NCI-H510A treated with DMSO at 0.1 percent for 48 hours (cell line): Measurements from ENCODE around the gene AKAP4.
A peak's percentile ranks its signal among the peaks of the same experiment; 100 is the strongest.

ENCODE experiments used
- DNase-seq: peaks from one replicate; lab custom pipeline; 2025; lab: John Stamatoyannopoulos, UW

Gene AKAP4, protein sequence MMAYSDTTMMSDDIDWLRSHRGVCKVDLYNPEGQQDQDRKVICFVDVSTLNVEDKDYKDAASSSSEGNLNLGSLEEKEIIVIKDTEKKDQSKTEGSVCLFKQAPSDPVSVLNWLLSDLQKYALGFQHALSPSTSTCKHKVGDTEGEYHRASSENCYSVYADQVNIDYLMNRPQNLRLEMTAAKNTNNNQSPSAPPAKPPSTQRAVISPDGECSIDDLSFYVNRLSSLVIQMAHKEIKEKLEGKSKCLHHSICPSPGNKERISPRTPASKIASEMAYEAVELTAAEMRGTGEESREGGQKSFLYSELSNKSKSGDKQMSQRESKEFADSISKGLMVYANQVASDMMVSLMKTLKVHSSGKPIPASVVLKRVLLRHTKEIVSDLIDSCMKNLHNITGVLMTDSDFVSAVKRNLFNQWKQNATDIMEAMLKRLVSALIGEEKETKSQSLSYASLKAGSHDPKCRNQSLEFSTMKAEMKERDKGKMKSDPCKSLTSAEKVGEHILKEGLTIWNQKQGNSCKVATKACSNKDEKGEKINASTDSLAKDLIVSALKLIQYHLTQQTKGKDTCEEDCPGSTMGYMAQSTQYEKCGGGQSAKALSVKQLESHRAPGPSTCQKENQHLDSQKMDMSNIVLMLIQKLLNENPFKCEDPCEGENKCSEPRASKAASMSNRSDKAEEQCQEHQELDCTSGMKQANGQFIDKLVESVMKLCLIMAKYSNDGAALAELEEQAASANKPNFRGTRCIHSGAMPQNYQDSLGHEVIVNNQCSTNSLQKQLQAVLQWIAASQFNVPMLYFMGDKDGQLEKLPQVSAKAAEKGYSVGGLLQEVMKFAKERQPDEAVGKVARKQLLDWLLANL

DNA sequence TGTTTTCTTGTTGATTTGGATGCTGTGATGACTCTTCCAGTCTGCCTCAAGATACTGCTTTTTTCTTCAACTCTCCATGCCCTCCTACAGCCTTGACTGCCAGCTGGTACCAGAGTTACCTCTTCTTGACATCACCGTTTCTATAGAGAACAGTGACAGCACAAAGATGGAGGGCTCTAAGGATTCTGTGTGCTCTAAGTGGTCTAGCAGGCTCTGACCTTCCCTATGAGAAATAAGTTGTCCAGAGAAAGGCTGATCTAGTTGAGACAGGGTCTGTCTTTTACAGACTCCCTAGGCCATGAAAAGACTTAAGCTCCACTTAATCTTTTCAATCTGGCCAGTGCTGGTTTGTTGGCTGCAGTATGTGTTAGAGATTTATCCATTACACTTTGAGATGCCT is at the start of gene AKAP4:
Gene AKAP4, minus strand, starts transcription at position 101 of the 400 bp plus-strand sequence. CDS start 118 bp downstream, outside the sequence.
- no peak for DNase-seq

DNA sequence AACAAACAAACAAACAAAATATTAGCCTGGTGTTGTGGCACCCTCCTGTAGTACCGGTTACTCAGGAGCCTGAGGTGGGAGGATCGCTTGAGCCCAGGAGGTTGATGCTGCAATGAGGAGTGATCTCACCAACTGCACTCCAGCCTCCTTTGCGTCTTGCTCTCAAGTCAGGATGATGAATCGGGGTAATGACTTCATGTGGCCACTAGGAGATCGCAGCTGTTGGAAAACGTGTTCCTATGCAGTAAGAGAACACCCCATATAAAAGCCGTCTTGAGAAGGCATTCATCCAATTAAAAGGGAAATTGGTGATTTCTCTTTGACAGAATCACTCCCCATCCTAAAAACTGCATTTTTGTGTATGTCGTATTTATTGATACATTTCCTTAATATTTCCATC is 10.7 kb upstream of the AKAP4 start:
- DNase-seq: no peak

DNA sequence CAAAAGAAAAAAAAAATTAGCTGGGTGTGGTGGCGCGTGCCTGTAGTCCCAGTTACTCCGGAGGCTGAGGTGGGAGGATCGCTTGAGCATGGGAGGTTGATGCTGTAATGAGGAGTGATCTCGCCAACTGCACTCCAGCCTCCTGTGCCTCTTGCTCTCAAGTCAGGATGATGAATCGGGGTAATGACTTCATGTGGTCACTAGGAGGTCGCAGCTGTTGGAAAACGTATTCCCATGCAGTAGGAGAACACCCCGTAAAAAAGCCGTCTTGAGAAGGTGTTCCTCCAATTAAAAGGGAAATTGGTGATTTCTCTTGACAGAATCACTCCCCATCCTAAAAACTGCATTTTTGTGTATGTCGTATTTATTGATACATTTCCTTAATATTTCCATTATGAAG is 5.9 kb upstream of the AKAP4 start:
- DNase-seq: no peak

DNA sequence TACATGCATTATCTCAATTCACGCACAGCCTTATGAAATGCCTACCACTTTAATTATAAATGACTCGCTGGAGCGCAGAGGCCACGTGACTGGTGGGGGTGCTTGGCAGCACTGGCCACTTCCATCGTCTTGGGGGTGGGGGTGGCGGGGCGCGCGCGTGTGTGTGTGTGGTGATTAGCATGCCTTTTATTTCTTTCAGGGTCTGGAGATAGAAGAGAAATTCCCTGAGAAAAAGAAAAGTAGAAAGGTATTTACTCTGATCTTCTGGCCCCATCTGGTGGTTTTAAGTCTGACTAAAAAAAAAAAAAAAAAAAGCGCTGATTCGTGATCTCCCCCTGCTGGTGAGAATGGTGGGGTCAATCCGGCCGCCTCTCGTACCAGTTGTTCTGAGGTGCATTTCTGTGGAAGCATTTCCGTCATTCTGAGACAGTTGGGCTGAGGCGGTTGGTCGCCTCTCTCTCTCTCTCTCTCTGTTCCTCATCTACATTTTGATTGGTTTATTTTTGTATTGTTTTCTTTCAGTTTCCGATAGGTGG is 3.6 kb upstream of the AKAP4 start, which contains the start of gene CCNB3:
Gene CCNB3, plus strand, starts transcription at position 402 of the 536 bp plus-strand sequence. CDS start 80,399 bp downstream, outside the sequence.
- DNase-seq: peak; percentile 16

DNA sequence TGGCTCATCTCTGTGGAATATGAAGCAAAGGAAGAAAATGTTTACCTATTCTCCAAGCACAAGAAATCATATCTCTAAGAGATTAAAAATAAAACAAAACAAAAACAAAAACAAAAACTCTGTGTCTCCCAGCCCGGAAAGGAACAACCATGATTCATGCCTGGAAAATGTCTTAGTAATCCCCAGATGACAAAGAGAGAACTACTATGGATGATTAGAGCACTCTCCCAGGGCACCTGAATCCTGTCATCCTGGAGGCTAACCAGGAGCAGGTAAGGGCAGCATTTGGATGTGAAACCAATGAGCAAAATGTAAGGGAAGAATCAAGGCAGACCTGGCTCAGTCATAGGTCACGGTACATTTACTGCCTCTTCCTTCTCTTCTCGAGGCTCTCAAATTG is 1.7 kb upstream of the AKAP4 start:
- DNase-seq: no peak

DNA sequence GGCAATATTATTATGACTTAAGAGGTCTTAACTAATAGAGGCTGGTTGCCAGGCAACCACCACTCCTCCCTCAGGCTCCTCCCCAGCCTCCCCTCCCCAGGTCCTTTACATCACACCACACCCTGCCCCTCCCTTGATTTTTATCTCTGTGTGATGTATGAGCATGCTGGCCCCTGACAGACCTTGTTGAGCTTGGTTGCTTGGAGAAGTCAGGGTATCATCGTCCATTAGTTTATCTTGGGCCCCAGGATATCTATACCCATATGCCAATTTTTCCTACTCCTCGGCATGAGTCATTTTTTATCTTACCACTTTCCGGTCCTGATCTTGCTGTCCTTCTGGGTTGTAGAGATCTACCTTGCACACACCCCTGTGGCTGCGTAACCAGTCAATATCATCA is 2.5 kb downstream of the AKAP4 start:
- no peak for DNase-seq

DNA sequence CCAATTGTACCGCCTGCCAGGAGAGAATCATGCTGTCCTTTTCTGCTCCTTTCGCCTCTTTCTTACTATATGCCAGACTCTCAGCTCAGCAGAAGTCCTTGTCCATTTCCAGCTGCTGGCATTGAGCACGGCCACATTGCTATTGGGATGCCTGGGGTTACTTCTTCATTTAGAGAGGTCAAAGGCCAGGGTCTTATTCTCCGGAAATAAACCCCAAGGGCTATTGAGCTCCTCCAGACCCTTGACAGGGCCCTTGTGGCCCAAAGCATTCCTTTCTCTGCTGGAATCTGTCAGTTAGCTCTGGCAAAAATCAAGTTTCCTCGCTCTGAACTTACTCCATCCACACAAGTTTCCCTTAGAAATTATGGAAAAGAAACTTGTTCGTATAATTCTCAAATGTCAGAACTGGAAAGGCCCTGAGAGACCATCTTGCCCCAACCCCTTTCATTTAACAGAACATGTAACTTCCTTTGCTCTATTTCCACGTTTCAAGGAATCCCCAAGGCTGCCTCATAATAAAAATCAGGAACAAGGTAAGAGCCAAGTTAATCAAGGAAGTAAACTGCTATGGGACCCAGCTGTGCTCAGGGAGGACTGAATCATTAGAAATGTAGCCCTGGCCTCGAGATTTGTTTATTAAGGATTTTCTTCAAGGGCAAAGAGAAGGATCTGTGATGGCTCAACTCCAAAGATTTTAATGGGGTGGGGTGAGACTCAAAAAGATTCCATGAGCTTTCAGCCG is 11.8 kb downstream of the AKAP4 start:
- no peak for DNase-seq

DNA sequence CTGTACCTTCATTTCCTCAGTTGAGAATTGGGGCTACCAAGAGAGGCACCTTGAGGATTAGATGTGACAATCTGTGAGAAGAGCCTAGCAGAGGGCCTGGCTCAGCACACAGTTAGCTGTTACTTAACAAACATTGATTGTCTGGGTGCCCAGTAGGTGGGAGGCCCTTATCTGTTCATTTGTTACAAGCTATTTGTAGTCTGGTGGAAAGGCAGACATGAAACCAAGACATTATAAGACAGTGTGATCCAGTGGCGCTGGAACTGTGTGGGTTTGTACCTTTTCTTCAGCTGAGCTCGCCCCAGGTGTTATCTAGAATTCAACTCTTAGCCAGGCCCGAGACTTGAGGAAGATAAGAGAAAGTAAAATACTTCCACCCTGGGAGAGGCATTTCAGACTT is 16.9 kb downstream of the AKAP4 start:
- no peak for DNase-seq

DNA sequence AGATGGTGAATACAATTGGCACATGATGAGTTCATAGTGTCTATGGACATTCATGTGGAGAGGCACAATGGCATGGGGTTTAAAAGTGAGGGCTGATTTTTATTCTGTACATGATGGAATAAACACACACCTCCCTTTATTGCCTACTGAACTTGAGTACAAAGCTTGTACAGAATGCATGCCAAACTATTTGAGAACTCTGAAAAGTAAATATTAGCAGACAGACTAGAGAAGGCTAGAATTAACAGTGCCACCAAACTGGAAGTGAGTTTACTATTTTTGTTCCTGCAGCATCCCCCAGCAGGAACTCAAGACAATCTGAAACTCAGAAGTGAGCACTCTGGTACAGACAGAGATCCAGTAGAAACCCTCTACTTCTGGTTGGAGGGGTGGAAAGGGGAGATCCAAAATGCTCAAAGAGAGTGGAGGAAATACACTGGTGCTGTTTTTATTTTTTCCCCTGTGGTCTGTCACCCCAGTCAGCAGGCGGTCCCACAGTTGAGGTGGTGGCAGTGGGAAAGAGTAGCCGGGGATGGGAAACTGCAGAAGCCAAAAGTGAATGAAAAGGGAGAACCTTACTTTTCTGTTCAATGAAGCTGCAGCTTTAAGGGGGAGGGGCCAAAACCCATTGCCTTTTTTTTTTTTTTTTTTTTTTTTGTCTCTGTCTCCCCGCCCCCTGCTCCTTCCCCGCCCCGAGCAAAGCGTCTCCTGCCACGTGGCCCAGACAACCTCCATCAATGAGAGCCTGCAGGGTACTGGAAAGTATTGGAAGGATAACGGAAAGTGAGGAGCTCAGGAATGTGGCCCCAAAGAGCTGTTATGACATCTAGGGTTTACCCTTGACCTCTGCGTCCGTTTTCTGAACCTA is 20.5 kb downstream of the AKAP4 start:
- DNase-seq: no peak

DNA sequence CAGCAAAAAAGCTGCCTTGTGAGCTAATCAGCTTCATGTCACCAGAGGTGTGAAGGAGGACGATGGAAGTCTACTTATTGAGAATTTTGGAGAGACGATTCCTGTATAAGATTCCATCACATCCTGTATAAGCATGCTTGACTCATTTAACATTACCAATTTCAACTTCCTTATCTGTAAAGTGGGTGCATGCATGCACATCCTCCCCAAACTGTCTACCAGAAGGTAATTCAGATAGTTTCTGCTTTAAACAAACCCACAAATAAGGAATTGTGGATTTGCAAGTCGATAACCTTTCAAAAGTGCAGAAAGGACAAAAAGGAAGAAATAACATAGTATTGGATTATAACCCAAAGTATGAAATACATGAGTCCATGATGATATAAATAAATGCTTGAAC is 31.1 kb downstream of the AKAP4 start:
- no peak for DNase-seq

DNA sequence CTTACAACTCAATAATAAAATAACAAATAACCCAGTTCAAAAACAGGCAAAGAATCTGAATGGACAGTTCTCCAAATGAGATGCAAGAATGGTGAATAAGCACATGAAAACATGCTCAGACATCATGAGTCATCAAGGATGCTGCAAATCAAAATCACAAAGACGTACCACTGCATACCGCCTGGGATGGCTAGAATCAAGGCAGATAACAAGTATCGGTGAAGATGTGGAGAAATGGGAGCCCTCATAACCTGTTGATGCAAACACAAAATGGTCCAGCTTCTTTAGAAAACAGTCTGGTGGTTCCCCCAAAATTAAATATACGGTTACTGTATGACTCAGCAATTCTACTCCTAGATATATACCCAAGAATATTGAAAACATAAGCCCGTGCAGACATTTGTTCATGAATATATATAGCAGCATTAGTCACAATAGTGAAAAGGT is 32.5 kb downstream of the AKAP4 start:
- no peak for DNase-seq

DNA sequence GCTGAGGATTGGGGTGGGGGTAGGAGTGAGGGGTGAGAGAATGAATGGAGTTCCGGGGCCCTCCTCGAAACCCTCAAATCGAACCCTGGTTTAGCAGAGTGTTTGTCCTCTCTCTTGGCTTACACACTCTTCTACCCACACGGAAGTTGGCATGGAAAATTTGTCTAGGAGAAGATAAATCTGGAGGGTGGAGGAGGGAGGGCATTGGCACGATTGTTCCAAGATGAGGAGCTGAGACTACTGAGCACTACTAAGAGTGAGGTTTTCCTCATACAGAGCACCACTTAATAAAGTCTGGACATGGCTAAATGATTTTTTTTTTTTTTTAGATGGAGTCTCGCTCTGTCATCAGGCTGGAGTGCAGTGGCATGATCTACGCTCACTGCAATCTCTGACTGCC is 33.4 kb downstream of the AKAP4 start:
- no peak for DNase-seq

DNA sequence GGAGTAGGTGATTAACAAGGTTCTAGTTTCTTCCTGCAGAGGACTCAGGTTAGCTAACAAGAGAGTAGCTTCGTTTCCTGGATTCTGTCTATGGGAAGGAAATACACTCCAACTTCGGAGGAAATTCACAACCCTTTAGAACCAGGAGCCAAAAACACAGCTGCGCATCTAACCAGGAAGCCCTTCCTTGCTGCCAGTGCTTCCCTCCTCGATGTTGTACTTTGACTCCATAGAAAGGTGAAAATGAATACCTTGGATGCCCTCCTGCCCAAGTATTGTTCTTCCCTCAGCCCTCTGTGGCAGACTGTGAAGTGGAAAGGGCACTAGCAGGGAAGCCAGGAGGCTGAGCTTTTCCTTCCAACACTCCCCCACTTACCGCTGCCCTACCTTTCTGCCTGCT is 35.1 kb downstream of the AKAP4 start:
- DNase-seq: no peak

DNA sequence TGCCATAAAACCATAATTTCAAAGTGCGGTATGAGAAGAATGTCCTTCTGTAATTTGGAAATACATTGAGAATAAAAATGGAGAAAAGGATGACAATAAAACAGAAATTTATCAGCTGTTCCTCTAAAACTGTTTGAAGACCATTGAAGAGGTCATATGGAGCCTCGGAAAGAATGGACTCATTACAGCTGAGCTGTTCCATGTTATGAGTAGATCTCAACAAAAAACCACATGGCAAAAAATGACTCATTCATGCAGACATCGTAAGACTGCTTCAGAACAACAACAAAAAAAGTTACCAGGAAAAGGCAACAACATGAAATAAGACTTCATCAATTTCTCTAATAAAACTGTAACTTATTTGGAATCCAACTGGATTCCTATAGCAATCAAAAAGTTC is 39.7 kb downstream of the AKAP4 start:
- DNase-seq: no peak

DNA sequence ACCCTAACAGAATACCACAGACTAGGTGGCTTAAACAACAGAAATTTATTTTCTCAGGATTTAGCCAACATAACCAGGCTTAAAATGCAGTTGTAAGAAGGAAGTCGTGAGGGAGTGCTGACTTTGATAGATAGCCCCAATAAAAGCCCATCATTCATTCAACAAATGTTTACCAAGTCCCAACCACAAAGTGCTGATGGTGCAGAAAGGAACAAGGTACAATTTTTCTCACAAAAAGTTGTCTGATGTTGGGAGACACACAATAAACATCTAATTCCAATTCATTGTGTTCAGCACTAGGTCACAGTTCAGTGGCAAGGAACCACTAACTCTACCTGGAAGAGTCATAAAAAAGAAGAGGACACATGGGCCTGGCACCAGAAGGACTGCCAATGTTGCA is 42.2 kb downstream of the AKAP4 start:
- no peak for DNase-seq

DNA sequence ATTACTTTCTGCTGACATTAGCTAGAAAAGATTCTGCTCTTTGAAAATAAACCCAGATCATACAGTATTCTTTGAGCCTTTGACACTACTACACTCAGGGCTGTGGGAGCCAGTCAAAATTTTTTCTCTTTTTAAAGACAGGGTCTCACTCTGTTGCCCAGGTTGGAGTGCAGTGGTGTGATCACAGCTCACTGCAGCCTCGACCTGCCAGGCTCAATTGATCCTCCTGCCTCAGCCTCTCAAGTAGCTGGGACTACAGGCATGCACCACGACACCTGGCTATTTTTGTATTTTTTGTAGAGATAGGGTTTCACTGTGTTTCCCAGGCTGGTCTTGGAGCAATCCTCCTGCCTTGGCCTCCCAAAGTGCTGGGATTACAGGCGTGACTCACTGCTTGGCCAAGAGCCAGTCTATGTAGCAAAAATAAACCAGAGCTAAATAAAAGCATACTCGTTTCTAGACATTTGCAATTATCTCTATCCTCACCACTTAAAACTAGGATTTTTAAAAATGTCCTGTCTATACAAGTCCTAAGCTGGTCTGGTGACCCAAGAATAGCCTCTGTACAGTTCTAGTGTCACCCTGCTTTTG is 43.2 kb downstream of the AKAP4 start:
- DNase-seq: no peak

DNA sequence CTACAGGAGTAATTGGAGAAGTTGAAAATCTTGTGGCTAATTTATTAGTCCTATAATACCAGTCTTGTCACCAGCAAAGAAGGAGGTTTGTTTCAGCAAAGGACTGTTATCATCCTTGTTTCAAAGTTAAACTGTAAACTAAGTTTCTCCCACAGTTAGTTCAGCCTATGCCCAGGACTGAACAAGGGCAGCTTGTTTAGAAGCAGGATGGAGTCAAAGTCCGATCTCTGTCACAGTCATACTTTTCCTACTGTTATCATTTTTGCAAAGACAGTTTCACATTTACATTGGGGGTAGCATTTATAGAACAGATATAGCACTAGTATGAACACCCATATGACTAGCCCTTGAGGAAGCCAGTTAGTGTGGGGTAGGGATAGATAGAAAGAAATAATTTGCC is 46.4 kb downstream of the AKAP4 start:
- DNase-seq: no peak

DNA sequence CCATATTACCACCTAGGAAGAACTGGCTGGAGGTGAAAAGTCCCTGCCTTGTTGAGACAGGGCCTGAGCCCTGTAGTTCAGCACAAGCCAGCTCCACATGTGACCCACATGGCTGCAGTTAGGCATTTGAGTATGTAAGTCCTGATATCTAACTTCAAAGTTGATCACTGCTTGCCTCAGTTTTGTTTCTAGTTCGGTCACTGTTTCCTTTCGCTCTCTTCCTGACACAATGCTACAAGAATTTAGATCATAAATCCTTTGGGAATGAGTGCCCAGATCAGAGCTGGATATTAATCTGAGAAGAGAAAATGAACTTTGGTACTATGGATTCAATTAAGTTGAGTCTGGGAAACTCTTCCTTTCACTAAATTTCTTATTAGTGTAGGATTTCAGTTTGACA is 48.4 kb downstream of the AKAP4 start:
- no peak for DNase-seq

DNA sequence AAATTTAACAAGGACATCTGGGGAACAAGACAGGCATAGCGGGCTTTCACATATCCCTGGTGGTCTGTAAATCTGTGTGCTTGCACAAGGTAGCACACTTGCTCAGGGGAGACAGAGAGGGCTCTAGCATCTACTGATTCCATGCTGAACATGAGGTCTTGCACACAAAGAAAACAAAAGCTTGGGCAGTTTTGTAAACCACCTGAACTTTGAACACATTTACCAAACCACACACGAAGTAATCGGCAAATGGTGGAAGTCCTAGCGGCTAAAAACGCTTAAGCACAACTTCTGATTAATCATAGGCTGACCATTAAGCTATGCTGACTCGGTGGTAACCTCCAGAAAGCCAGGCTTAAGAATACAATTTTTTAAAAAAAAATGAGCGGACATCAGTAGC is 52.8 kb downstream of the AKAP4 start:
- no peak for DNase-seq
